HUES48 (cell line): ENCODE data around the gene GPT2.
A peak's percentile ranks its signal among the peaks of the same experiment; 100 is the strongest.

Experiments used
- H3K27ac ChIP-seq: one replicate; pipeline ENCODE4 v1.7.0; 2013; ENCODE audit warnings: low read depth, low read length, inconsistent platforms
- H3K27me3 ChIP-seq: 2 replicates; pipeline ENCODE4 v1.6.1; 2013; ENCODE audit warnings: mild to moderate bottlenecking, low read length; ENCODE audit not compliant: control insufficient read depth, insufficient read depth
- H3K36me3 ChIP-seq: 2 replicates; pipeline ENCODE4 v1.6.1; 2013; ENCODE audit warnings: low read length; ENCODE audit not compliant: control insufficient read depth, insufficient read depth
- H3K4me1 ChIP-seq: 2 replicates; pipeline ENCODE4 v1.6.1; 2013; ENCODE audit warnings: mild to moderate bottlenecking, low read length; ENCODE audit not compliant: control insufficient read depth, insufficient read depth
- H3K4me3 ChIP-seq: 2 replicates; pipeline ENCODE4 v1.5.1; 2013; ENCODE audit warnings: mild to moderate bottlenecking, low read depth, low read length
- H3K9ac ChIP-seq: 2 replicates; pipeline ENCODE4 v1.6.1; 2013; ENCODE audit warnings: mild to moderate bottlenecking, low read depth, low read length, moderate library complexity
- H3K9me3 ChIP-seq: 2 replicates; pipeline ENCODE4 v1.6.1; 2013; ENCODE audit warnings: low read length; ENCODE audit not compliant: control insufficient read depth, insufficient read depth

Gene GPT2

DNA sequence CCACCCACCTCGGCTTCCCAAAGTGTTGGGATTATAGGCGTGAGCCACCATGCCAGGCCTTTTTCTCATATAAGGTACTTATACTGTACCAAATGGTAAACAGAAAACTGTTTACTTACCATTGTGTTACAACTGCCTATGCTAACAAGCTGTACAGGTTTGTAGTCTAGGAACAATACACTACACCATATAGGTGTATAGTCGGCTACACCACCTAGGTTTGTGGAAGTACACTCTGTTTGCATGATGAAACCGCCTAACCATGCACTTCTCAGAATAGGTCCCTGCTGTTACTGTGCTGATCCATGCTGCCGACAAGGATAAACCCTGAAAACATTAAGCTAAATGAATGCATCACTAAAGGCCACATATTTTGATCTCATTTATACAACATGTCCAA, 70.4 kb downstream of the GPT2 start:
- Histone ChIP-seq H3K4me3 (no peak overlapping the region), H3K36me3 (peaks cover 51% of the 10 kb centered on the region), H3K27ac (no peak overlapping the region), H3K27me3 (no peaks in the 10 kb centered on the region), H3K9ac (no peak overlapping the region), H3K9me3 (no peaks in the 10 kb centered on the region), H3K4me1 (peaks cover 7% of the 10 kb centered on the region; the same call in 1 of the 2 replicates)

DNA sequence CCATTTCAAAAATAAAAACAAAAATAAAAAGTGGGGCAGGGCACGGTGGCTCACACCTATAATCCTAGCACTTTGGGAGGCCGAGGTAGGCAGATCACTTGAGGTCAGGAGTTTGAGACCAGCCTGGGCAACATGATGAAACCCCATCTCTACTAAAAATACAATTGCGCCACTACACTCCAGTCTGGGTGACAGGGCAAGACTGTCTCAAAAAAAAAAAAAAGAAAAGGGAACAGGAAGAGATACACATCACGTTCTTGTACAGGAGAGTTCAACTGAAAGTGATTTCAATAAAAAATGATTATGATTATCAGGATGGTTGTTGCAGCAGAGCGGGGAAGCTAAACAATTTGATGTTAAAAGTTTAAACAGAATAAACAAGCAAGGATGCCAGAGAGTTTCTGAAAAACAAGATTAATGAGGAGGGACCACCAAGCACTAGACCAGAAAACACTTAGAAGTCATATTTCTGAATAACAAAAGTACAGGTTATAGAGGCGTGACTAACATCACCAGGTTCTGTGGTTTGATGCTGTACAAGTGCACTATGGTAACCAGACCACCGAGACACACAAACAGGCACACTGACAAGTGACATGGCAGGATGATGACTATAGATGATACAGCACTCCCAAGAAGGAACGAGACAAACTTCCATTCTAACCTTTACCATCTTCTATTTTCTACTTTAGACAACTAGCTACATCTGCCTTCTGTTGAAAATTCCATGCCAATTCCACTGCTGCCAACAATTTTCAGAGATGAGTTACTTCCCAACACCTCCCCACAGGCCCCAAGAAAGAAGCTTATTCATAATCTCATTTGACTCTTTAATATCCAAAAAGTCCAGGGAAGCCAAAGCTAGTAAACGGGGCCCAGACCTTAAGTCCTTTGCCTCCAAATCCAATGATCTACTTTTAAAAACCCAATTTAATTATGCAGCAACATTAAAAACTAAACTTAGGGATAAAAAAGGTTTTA, 77.5 kb downstream of the GPT2 start:
- H3K9me3 ChIP-seq = no peaks in the 10 kb centered on the region
- H3K4me3 ChIP-seq = no peak overlapping the region
- no peak overlapping the region for H3K9ac ChIP-seq
- H3K27me3 ChIP-seq = no peaks in the 10 kb centered on the region
- no peak overlapping the region for H3K27ac ChIP-seq
- peaks cover 95% of the 10 kb centered on the region for H3K36me3 ChIP-seq
- peaks cover 18% of the 10 kb centered on the region; the same call in 1 of the 2 replicates for H3K4me1 ChIP-seq

DNA sequence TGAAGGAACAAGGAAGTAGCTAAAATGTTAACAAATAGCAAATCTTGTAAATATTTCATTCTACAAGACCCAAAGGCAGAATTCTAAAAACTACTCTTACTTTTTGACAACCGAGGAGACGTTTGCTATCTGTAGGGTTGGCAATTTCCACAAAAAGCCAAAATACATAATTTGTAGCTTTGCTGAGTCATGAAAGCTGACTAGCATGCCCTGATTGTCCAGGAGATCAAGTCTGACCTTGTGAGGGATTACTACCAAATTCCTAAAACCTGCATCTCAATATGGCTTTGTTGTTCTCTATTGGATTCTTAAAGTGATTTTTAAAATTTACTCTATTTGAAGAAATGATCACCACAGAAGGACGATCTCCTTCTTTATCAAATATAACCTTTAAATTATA, 78.5 kb downstream of the GPT2 start:
- Histone ChIP-seq H3K36me3 (peaks cover 95% of the 10 kb centered on the region), H3K27ac (peak overlapping the region; percentile 18), H3K9me3 (no peaks in the 10 kb centered on the region), H3K27me3 (no peaks in the 10 kb centered on the region), H3K4me1 (peaks cover 18% of the 10 kb centered on the region; the same call in 1 of the 2 replicates), H3K9ac (no peak overlapping the region), H3K4me3 (no peak overlapping the region)

DNA sequence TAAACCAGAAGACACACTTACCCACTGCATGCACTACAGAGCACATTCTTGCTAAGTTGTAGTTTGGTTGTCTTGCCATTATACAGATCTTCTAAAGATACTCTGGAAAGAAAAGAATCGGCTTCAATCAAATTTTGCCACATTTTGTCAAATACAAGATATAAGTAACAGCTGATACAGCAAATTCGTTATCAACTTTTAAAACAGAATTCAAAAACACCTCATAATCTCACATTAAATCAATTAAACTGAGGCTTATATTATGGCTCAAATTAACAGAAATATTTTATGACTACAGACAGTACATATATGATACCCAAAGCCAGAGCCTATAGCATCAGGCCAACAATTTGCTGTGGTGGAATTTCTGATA, 83.9 kb downstream of the GPT2 start:
- no peaks in the 10 kb centered on the region for H3K9me3 ChIP-seq
- H3K27me3 ChIP-seq = no peaks in the 10 kb centered on the region
- peaks cover 87% of the 10 kb centered on the region for H3K36me3 ChIP-seq

DNA sequence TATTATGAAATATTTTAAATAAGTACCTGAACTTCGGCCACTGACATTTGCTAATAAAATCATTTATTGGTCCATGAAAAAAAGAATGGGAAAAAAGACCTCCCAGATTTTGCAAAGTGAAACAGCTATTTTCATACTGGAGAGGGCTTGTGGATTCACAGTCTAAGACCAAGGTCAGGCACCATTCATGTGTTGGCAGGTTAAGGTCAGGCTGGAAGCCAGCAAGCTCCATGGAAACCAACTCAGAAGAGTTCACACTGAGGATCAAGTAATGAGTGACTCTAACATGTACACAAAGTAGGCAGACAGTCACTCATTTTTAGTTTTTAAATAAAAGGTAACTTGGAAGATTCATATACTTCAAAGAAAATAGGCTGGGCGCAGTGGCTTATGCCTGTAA, 85.9 kb downstream of the GPT2 start:
- peaks cover 66% of the 10 kb centered on the region for H3K36me3 ChIP-seq
- no peak overlapping the region for H3K4me3 ChIP-seq
- peaks cover 24% of the 10 kb centered on the region for H3K4me1 ChIP-seq
- no peak overlapping the region for H3K9ac ChIP-seq
- no peaks in the 10 kb centered on the region for H3K9me3 ChIP-seq
- no peak overlapping the region for H3K27ac ChIP-seq
- H3K27me3 ChIP-seq = no peaks in the 10 kb centered on the region

More for the DNA sequence above, 83.9 kb downstream of the GPT2 start:
- H3K4me3 ChIP-seq = no peak overlapping the region
- H3K4me1 ChIP-seq = peaks cover 17% of the 10 kb centered on the region
- H3K9ac ChIP-seq = no peak overlapping the region
- H3K27ac ChIP-seq = no peak overlapping the region

DNA sequence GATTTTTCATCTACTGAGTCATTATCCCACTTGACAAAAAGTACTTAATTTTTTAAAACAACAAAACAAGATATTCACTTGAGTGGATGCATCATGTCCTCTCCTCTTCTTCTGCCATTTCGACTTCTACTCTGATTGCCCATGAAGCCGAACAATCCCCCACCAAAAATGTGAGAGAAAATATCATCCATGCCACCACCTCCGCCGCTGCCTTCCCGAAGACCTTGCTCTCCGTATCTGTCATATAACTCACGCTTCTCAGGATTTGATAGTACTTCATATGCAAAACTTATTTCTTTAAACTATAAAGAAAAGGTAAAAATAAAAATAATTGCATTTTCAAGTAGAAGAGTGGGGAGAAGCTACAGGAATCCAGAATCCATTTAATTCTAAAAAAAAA, 87.1 kb downstream of the GPT2 start:
- H3K4me3 ChIP-seq = peak overlapping the region; percentile 91; the same call in 1 of the 2 replicates
- no peak overlapping the region for H3K27ac ChIP-seq
- H3K9ac ChIP-seq = no peak overlapping the region
- no peaks in the 10 kb centered on the region for H3K27me3 ChIP-seq
- H3K4me1 ChIP-seq = peaks cover 29% of the 10 kb centered on the region
- H3K9me3 ChIP-seq = no peaks in the 10 kb centered on the region
- peaks cover 54% of the 10 kb centered on the region for H3K36me3 ChIP-seq

DNA sequence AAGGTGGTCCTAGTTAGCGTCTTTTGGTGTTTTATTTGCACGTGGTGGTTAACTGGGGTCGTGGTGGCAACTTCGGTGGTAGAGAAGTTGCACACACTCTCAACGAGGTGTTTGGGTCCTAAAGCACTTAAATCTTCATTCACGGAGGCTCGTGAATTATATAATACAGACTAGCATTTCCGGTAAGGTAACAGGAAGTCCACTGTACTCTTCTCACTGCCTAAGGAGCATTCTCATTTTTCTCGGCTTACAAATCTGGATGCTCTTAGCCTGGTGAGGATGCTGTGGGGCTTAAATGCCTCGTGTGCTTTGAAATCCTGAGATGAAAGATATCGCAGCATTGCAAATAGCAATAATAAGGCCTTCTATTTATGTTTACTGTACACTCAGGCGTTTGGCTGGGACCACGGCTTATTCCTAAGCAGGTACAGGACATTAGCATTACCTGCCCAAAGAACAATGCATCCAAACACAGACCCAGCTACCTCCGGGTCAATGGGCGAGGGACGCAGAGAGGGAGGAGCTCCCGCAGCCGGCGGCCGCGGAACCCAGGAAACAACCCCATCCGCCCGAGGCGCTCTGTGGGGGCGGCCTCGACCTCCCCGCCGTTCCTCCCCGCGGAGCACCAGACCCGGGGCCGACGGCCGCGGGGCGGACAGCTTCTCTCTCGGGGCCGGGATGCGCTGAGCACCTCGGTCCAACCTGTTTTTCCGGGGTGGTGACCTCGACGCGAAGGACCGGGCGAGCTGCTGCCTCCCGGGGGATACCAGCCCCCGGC, 88.5 kb downstream of the GPT2 start:
- Histone ChIP-seq H3K27ac (peak overlapping the region; percentile 94), H3K9me3 (no peaks in the 10 kb centered on the region), H3K9ac (peak overlapping the region; percentile 85), H3K27me3 (no peaks in the 10 kb centered on the region), H3K4me1 (peaks cover 34% of the 10 kb centered on the region), H3K4me3 (peak overlapping the region; percentile 91), H3K36me3 (peaks cover 41% of the 10 kb centered on the region)

DNA sequence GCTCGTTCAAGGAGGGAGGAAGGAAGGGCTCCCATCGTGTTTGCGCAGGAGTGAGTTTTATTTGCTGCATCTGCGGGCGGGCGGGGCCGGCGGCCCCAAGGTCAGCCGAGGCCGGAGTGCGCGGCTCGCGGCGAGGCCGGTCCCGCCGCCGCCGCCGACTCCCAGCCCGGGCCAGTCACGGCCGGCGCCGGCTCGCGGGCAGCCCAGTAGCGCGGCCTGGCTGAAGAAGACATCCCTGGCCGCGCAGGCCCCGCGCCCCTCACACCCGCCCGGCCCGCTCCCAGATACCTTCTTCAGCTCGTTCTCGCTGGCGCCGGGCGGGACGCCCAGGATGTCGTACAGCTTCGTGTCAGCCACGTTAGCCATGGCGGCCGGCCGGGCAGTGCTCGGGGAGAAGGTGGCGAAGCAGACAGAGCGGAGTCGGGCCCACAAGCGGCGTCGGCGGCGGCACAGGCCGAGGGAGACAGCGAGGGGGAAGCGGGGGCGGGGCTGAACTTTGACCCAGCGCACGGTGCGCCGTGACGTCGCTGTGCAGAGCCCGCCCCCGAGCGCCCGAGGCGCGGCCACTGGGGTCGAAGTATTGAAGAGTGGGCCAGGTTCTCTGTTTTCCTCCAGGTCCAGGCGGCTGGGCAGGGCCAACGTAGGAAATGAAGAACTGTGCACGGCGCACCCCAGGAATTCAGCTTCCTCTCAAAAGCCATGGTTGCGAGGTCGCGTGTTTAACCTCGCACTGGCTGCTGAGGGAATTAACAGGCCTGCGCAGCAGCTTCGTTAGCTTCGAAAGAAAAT, 89.2 kb downstream of the GPT2 start, which contains the start of gene DNAJA2:
Gene DNAJA2, minus strand, starts transcription at position 468 of the 789 bp plus-strand sequence. Its CDS starts 102 bp downstream, at position 366.
- peaks cover 34% of the 10 kb centered on the region for H3K4me1 ChIP-seq

DNA sequence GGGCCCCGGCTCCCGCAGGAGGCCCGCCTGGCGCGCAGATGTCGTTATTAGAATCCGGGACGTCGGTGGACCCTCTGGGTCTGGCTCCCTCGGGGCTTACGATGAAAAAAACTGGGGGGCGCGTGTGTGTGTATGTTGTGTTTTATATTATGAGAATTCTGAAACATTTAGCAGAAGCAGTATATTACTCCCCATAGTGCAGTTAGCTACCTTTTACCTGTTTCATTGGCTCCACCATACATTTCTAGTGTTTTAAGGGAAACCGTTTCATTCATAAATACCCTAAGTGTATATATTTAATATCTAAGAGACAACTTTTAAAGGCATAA, 89.8 kb downstream of the GPT2 start:
- Histone ChIP-seq H3K36me3 (peaks cover 28% of the 10 kb centered on the region), H3K9ac (peak overlapping the region; percentile 85), H3K4me1 (peaks cover 34% of the 10 kb centered on the region), H3K9me3 (no peaks in the 10 kb centered on the region), H3K4me3 (peak overlapping the region; percentile 91), H3K27ac (peak overlapping the region; percentile 94), H3K27me3 (no peaks in the 10 kb centered on the region)

More for the DNA sequence above, 89.2 kb downstream of the GPT2 start, which contains the start of gene DNAJA2:
- H3K4me3 ChIP-seq = peak within 1 kb of the TSS; percentile 91
- H3K9ac ChIP-seq = peak within 1 kb of the TSS; percentile 85
- H3K9me3 ChIP-seq = no peaks in the 10 kb centered on the region
- H3K27me3 ChIP-seq = no peaks in the 10 kb centered on the region
- peak within 1 kb of the TSS; percentile 94 for H3K27ac ChIP-seq
- peaks cover 33% of the 10 kb centered on the region for H3K36me3 ChIP-seq

DNA sequence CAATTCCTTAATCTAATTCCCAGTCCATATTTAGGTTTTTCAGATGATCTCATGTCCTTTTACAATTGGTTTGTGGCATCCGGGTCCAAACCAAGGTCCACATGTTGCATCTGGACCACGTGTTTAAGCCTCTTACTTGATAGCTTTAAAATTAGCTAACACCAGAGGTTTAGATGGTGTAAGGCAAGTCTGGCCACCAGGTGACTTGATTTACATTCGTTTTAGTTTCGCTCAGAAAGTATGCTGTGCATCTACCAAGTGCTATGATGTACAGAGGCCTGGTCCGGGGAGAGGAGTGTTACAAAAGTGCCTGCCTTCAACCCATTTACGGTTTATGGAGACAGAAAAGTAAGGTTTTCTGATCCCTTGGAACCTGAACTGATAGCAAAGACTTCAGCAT, 90.2 kb downstream of the GPT2 start:
- Histone ChIP-seq H3K27me3 (no peaks in the 10 kb centered on the region), H3K4me3 (peak overlapping the region; percentile 91), H3K9me3 (no peaks in the 10 kb centered on the region), H3K36me3 (peaks cover 24% of the 10 kb centered on the region), H3K27ac (peak overlapping the region; percentile 94), H3K9ac (peak overlapping the region; percentile 32; the same call in 1 of the 2 replicates), H3K4me1 (peaks cover 32% of the 10 kb centered on the region)
